ENCODE measurements around the gene FLNC.

Gene FLNC

DNA sequence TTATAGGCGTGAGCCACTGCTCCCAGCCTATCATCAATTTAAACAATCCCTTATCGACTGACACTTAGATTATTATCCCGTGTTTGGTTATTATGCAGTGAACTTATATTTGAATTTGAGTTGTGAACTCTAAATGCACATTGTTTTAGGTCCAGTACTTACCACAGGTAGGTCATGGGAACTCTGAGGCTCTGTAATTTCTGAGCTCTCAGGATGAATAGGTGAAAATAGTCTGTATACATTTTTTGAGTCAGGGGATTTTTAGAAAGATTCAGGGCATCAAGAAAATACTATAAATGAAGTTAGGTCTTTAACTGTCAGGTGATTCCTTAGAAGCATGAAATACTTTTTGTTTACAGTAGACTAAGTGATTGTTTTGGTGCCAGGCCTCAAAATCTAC is 29.6 kb upstream of the FLNC start:
- Histone ChIP-seq H3K36me3 (peaks cover 66% of the 10 kb centered on the region), H3K9me3 (no peaks in the 10 kb centered on the region), H3K27me3 (no peaks in the 10 kb centered on the region), H3K4me1 (no peaks in the 10 kb centered on the region; the same call in 1 of the 2 replicates), H3K4me3 (ENCODE audit: low read depth, low read length) (no peak overlapping the region)
- DNase-seq, result no peak
- TF ChIP-seq CTCF (IDR thresholded peaks at IDR 0.05; ENCODE audit: low read depth, low read length), result no peak

GRCh38 chr7:128801003-128801402 is 29.2 kb upstream of the FLNC start:
- DNase-seq, result no peak
- no peaks in the 10 kb centered on the region for H3K27me3 ChIP-seq
- no peaks in the 10 kb centered on the region for H3K9me3 ChIP-seq
- H3K4me3 ChIP-seq (ENCODE audit: low read depth, low read length), result no peak overlapping the region
- H3K4me1 ChIP-seq, result no peaks in the 10 kb centered on the region; the same call in 1 of the 2 replicates
- no peak for TF ChIP-seq CTCF (IDR thresholded peaks at IDR 0.05; ENCODE audit: low read depth, low read length)
- H3K36me3 ChIP-seq, result peaks cover 66% of the 10 kb centered on the region

- H3K4me3 ChIP-seq (ENCODE audit: low read depth, low read length), result no peak overlapping the region
- H3K36me3 ChIP-seq, result peaks cover 70% of the 10 kb centered on the region
- no peak for TF ChIP-seq CTCF (IDR thresholded peaks at IDR 0.05; ENCODE audit: low read depth, low read length)
- H3K9me3 ChIP-seq, result no peaks in the 10 kb centered on the region
- no peaks in the 10 kb centered on the region for H3K27me3 ChIP-seq
- no peak for DNase-seq
- H3K4me1 ChIP-seq, result no peaks in the 10 kb centered on the region; the same call in 1 of the 2 replicates
Observed at GRCh38 chr7:128801667-128802418, 28.4 kb upstream of the FLNC start.

- H3K4me3 ChIP-seq (ENCODE audit: low read depth, low read length), result no peak overlapping the region
- H3K9me3 ChIP-seq, result no peaks in the 10 kb centered on the region
- peaks cover 86% of the 10 kb centered on the region for H3K36me3 ChIP-seq
- TF ChIP-seq CTCF (IDR thresholded peaks at IDR 0.05; ENCODE audit: low read depth, low read length), result no peak
- no peaks in the 10 kb centered on the region; the same call in 1 of the 2 replicates for H3K4me1 ChIP-seq
- no peak for DNase-seq
- H3K27me3 ChIP-seq, result no peaks in the 10 kb centered on the region
Observed at GRCh38 chr7:128804484-128804883, 25.7 kb upstream of the FLNC start.

GRCh38 chr7:128805225-128805624 is 25.0 kb upstream of the FLNC start:
- Histone ChIP-seq H3K9me3 (no peaks in the 10 kb centered on the region), H3K36me3 (peaks cover 91% of the 10 kb centered on the region), H3K4me1 (no peaks in the 10 kb centered on the region; the same call in 1 of the 2 replicates), H3K27me3 (no peaks in the 10 kb centered on the region), H3K4me3 (ENCODE audit: low read depth, low read length) (no peak overlapping the region)
- TF ChIP-seq CTCF (IDR thresholded peaks at IDR 0.05; ENCODE audit: low read depth, low read length), result no peak
- DNase-seq, result no peak

DNA sequence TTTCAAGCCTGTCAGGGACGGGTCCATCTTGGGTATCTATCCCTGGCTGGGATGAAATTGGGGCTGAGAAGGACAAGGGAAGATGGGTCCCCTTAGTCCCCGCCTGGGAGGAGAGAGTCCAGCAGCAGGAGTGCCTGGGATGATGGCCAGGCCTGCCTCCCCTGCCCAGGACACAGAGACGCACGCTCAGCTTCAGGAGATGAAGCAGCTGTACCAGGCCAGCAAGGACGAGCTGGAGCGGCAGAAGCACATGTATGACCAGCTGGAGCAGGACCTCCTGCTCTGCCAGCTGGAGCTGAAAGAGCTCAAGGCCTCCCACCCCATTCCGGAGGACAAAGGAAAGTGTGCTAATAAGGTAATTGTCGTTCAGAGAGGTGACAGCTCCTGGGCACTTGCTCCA is 23.0 kb upstream of the FLNC start:
- DNase-seq, result no peak
- no peaks in the 10 kb centered on the region for H3K4me1 ChIP-seq
- H3K4me3 ChIP-seq (ENCODE audit: low read depth, low read length), result no peak overlapping the region
- H3K27me3 ChIP-seq, result no peaks in the 10 kb centered on the region
- no peak for TF ChIP-seq CTCF (IDR thresholded peaks at IDR 0.05; ENCODE audit: low read depth, low read length)
- no peaks in the 10 kb centered on the region for H3K9me3 ChIP-seq
- H3K36me3 ChIP-seq, result peaks cover 90% of the 10 kb centered on the region
